ENCODE results near the gene ADCY6. TPM values are rescaled to one million over a fixed set of nuclear protein-coding genes. Genes with fewer than 3 reads are reported as not detected.

Gene ADCY6
- total RNA-seq, 1 donor = 0.52 TPM

DNA sequence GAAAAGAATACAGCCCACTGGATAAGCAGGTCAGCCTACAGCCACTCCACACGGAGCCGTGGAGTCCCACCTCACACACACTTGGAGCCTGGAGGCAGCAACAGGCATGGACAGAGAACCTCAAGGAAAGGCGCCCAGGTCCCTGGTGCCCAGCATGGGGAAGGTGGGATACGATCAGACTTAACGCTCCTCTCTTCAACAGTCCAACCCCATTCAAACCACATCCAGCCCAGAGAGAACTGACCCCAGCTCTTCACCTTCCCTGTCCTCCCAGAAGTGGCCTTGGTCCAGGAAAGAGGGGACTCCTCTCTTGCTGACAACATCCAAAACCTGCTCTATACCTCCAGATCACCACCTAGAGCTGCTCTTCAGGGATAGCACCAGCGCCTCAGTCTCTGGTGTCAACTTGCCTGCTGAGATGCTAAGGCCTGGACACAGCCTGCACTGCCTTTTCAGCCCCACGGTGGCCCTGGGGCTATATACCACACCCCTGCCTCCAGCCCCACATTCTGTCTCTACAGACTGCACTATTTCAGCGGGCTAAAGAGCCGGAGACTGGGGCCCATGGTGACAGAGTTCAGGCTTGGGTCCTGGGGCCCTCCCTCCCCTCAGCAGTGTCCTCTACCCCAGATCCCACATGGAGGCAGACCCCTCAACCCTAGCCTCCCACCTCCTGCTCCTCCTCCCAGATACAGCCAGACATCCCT lies 7.0 kb downstream of the ADCY6 start:
- Histone ChIP-seq H3K4me1 (ENCODE audit: insufficient read depth, low read length) (peaks cover 8% of the 10 kb centered on the region), H3K27me3 (ENCODE audit: insufficient read depth, low read length) (no peaks in the 10 kb centered on the region), H3K9me3 (ENCODE audit: low read depth, low read length) (no peaks in the 10 kb centered on the region), H3K4me3 (ENCODE audit: low read length) (no peak overlapping the region)

DNA sequence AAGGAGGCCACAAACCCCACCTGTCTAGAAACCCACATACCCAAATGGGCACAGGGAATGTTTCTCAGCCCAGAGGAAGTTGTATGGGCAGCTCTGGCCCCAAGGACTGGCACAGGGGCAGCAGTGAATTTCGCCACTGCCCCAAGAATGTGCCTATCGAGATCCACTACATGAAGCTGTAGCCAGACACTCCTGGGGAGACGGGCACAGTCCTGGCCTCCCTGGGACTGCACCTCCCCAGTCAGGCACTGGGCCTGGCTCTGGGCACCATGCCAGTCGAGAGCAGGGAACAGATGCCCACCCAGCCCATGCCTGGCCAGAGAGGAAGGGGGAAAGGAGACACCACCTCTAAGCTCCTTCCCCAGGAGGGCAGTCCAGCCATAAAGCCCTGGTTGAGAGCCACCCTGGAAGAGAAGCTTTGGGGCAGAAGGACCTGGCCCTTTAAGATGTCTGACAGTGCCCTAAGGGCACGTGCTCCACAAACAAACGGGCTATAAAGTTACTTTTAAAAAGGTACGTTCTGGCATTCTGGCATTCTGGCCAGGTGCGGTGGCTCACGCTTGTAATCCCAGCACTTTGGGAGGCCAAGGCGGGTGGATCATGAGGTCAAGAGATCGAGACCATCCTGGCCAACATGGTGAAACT lies 8.4 kb downstream of the ADCY6 start:
- Histone ChIP-seq H3K4me1 (ENCODE audit: insufficient read depth, low read length) (peaks cover 8% of the 10 kb centered on the region), H3K27me3 (ENCODE audit: insufficient read depth, low read length) (no peaks in the 10 kb centered on the region), H3K9me3 (ENCODE audit: low read depth, low read length) (no peaks in the 10 kb centered on the region), H3K4me3 (ENCODE audit: low read length) (no peak overlapping the region)

DNA sequence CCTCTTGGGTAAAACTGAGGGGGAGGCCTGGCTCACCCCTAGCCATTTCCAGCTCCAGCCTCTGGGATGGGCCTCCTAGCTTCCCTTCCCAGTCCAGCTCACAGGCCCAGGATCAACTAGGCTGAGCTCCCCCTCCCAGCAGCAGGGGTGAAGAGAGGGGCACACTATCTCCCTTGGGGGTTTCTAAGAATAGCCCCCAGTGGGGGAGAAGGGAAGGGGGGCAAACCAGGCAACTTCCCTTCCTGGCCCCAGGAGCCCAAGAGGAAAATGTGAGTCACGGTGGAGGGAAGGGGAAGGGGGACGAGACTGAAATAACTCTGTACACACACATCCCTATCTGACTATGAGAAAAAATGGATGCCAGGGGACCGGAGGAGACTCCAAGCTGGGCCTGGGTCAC lies 9.0 kb downstream of the ADCY6 start:
- no peak overlapping the region for H3K4me3 ChIP-seq (ENCODE audit: low read length)
- no peaks in the 10 kb centered on the region for H3K27me3 ChIP-seq (ENCODE audit: insufficient read depth, low read length)

DNA sequence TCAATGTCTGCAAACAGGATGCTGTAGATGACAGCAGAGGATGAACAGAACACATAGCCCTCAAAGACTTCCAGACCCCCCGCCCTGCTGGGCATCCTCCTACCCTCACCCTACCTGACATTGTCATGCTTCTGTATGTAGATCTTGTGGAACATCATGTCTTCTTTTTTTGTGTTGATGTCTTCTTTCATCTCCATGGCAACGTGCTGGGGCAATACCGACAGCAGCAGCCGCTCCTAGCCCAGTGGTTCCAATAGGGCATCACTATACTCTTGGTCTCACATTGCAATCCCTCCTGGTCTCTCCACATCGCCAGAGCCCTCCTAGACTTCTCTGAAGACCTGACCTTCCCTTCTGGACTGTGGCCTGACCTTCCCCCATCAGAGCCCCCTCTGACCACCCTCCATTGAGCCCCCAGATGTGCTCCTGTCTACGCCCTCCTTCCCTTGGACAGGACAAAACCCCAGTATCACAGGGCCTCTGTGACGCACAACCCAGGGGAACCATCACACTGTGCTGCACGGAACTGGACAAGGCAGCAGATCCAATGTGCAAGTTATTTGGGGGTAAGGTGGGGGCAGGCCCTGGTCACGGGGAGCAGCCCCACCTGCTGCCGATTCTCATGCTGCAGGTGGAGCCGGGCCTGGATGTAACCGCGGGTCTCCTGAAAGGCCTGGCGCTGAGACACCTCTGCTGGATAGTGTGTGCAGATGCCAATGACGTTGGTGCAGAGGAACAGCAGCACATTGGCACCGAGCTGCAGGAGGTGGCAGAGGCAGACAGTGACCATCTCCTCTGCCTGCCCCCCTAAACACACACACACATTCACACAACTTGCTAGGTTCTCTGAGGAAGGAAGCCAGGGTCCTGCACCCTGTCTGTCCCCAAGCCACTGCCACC lies 11.1 kb downstream of the ADCY6 start:
- Histone ChIP-seq H3K4me3 (ENCODE audit: low read length) (no peak overlapping the region), H3K4me1 (ENCODE audit: insufficient read depth, low read length) (peaks cover 8% of the 10 kb centered on the region), H3K27me3 (ENCODE audit: insufficient read depth, low read length) (no peaks in the 10 kb centered on the region), H3K9me3 (ENCODE audit: low read depth, low read length) (no peaks in the 10 kb centered on the region)

More for the DNA sequence above, 9.0 kb downstream of the ADCY6 start:
- H3K9me3 ChIP-seq (ENCODE audit: low read depth, low read length) = no peaks in the 10 kb centered on the region
- H3K4me1 ChIP-seq (ENCODE audit: insufficient read depth, low read length) = peaks cover 8% of the 10 kb centered on the region

DNA sequence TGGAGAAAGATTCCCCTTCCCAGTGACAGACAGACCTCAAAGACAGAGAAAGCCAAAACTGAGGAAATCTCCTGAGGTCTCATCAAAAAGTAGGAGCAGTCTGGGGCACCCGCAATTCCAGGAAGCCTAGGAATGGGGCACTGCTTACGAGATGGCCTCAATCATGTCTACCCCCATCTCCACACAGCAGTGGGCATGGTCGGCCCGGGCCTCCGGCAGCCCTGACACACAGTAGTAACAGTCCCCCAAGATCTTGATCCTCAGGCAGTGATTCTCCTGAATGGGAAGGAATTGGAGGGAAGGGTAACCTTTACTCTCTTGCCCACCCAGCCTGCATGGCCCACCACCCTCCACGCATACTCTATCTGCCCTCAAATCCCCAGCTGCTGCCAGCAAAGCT lies 11.9 kb downstream of the ADCY6 start:
- Histone ChIP-seq H3K27me3 (ENCODE audit: insufficient read depth, low read length) (no peaks in the 10 kb centered on the region), H3K9me3 (ENCODE audit: low read depth, low read length) (no peaks in the 10 kb centered on the region), H3K4me1 (ENCODE audit: insufficient read depth, low read length) (peaks cover 8% of the 10 kb centered on the region), H3K4me3 (ENCODE audit: low read length) (no peak overlapping the region)

DNA sequence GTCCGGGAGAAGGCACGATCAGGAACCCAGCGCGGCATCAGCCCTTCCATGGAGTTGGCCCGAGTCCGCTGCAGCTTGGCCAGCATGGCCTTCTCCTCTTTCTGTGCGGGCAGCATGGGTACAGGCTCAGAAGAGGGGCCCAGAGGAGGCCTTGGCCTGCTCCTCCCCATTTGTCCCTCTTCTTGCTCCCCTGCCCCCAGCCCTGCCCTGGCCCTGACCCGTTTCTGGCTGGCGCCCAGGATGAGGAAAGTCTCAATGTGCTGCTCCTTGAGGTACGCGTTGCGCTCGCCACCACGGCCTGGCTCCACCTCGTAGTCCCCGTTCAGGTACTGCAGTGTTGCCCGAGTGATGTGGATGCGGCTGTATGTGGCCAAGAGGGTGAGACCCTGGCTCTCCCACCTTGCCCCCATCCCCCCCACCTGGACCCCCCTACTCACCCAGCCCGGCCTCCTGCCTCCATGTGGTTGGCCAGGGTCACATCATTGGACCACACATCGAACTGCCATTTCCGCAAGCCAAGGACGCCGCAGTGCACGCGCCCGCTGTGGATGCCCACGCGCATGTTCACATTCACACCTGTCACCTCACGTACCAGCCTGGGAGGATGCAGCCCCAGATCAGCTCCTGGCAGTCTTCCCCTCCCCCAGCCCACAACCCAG lies 12.8 kb downstream of the ADCY6 start:
- H3K27me3 ChIP-seq (ENCODE audit: insufficient read depth, low read length) = no peaks in the 10 kb centered on the region
- no peak overlapping the region for H3K4me3 ChIP-seq (ENCODE audit: low read length)
- peaks cover 8% of the 10 kb centered on the region for H3K4me1 ChIP-seq (ENCODE audit: insufficient read depth, low read length)
- H3K9me3 ChIP-seq (ENCODE audit: low read depth, low read length) = no peaks in the 10 kb centered on the region

DNA sequence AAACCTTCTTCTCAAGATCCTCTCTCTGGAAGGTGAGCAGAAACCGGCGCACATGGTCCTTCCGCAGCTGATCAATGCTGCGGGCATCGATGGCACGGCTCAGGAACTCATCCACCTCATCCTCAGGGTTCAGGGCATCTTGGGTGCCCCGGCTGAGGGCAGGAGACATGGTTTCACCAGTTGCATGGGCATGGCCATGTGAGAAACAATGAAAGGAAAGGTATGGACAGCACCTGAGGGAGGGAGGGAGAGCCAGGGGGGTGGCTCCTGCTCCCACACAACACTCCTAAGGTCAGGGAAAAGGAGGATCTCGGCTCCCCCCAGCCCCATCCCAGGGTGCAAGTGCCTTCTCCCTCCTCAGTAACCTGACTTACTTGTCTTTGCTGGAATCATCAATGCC lies 13.6 kb downstream of the ADCY6 start:
- no peaks in the 10 kb centered on the region for H3K27me3 ChIP-seq (ENCODE audit: insufficient read depth, low read length)

DNA sequence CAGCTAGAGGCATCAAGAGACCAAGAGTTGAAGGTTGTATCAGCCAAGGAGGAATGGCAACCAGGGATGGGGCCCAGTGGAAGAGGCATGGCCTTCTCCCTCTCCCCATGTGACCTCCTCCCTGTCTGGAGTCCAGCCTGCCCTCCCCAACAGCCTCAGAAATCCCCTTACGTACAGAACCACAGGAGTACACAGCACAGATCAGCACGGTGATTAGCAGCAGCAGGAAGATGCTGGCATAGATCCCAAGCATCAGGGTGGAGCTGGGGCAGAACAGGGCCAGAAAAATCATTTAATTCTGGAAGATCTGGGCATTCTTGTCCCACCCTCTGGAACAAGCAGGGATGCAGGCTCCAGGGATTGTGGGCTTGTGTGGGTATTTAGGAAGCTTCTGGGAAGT lies 14.4 kb downstream of the ADCY6 start:
- no peaks in the 10 kb centered on the region for H3K9me3 ChIP-seq (ENCODE audit: low read depth, low read length)
- no peaks in the 10 kb centered on the region for H3K4me1 ChIP-seq (ENCODE audit: insufficient read depth, low read length)
- no peaks in the 10 kb centered on the region for H3K27me3 ChIP-seq (ENCODE audit: insufficient read depth, low read length)
- H3K4me3 ChIP-seq (ENCODE audit: low read length) = no peak overlapping the region

More for the DNA sequence above, 13.6 kb downstream of the ADCY6 start:
- H3K4me3 ChIP-seq (ENCODE audit: low read length) = no peak overlapping the region
- peaks cover 3% of the 10 kb centered on the region for H3K4me1 ChIP-seq (ENCODE audit: insufficient read depth, low read length)
- H3K9me3 ChIP-seq (ENCODE audit: low read depth, low read length) = no peaks in the 10 kb centered on the region

DNA sequence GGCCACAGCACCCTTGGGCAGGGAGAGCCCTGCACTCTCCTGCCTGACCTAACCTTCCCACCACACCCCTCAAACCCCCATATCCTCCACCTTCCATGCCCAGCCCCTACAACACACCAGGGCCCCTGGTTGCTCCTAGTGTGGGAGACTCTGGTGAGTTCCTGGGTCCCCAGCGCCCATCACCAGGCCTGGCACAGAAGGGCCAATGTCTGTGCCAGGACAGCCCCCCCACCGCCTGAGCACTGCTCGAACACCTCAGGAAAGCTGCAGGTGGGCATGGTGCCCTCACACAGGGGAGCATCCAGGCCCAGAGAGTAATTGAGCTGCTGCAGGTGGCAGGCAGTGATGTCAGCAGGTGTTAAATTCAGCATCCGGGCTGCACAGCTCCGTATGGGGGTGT lies 15.2 kb downstream of the ADCY6 start:
- Histone ChIP-seq H3K27me3 (ENCODE audit: insufficient read depth, low read length) (no peaks in the 10 kb centered on the region), H3K4me3 (ENCODE audit: low read length) (no peak overlapping the region), H3K9me3 (ENCODE audit: low read depth, low read length) (no peaks in the 10 kb centered on the region), H3K4me1 (ENCODE audit: insufficient read depth, low read length) (no peaks in the 10 kb centered on the region)

DNA sequence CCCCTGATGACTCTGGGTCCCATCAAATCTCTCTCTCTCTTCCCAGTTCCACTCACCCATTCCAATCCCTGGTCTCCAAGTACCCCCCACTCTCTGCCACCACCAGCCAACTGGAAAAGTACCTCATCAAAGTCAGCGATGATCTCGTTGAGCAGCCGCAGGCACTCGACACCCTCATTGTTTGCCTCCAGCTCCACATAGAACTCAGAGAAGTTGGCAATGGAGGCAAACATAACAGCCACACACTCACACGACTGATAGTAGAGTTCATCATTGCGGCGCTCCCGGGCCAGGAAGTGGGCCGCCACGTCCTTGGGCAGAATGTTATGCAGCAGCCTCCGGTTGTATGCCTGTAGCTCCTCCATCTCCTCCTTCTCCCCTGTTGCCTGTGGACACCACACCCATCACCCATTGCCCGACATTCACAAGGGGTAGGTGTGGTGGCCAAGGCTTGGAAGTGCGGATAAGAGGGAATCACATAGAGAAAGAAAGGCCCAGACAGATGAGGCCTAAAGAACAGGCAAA lies 17.2 kb downstream of the ADCY6 start:
- Histone ChIP-seq H3K9me3 (ENCODE audit: low read depth, low read length) (no peaks in the 10 kb centered on the region), H3K4me3 (ENCODE audit: low read length) (no peak overlapping the region), H3K4me1 (ENCODE audit: insufficient read depth, low read length) (peaks cover 1% of the 10 kb centered on the region), H3K27me3 (ENCODE audit: insufficient read depth, low read length) (no peaks in the 10 kb centered on the region)

DNA sequence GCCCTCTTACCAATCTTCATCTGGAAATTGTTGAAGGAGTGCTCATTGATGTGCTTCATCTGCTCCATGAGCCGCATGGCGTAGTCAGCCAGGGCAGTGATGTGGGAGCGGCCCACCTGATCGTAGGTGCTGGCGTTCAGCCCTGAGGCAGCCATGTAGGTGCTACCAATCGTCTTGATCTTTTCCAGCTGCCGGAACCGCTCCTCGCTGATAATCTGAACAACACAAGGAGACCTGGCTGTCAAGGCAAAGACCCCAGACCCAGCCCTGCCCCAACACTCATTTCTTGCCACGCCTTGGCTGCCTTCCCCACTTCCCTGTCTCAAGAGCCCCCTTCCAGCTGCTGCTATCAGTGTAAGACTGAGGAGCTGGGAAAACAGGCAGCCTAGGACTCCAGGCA lies 18.1 kb downstream of the ADCY6 start:
- Histone ChIP-seq H3K27me3 (ENCODE audit: insufficient read depth, low read length) (no peaks in the 10 kb centered on the region), H3K4me1 (ENCODE audit: insufficient read depth, low read length) (peaks cover 10% of the 10 kb centered on the region), H3K4me3 (ENCODE audit: low read length) (no peak overlapping the region), H3K9me3 (ENCODE audit: low read depth, low read length) (no peaks in the 10 kb centered on the region)

DNA sequence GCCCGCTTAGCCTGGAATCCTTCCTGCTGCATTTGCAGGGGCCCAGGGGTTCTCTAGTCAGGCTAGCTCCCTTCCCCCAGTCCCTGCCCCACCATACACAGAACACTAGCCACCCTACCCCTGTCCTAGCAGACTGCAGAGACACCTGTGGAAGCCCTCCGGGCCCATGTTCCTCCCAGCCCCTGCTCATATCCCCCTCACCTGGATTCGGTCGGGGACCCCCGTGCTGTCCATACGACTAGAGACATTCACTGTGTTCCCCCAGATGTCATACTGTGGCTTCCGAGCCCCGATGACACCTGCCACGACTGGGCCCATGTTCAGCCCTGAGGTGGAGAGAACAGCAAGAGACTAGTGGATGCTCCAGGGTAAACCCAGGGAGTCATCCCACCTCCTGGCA lies 20.2 kb downstream of the ADCY6 start:
- H3K4me3 ChIP-seq (ENCODE audit: low read length) = no peak overlapping the region
- no peaks in the 10 kb centered on the region for H3K27me3 ChIP-seq (ENCODE audit: insufficient read depth, low read length)
- no peaks in the 10 kb centered on the region for H3K9me3 ChIP-seq (ENCODE audit: low read depth, low read length)
- peaks cover 24% of the 10 kb centered on the region for H3K4me1 ChIP-seq (ENCODE audit: insufficient read depth, low read length)

DNA sequence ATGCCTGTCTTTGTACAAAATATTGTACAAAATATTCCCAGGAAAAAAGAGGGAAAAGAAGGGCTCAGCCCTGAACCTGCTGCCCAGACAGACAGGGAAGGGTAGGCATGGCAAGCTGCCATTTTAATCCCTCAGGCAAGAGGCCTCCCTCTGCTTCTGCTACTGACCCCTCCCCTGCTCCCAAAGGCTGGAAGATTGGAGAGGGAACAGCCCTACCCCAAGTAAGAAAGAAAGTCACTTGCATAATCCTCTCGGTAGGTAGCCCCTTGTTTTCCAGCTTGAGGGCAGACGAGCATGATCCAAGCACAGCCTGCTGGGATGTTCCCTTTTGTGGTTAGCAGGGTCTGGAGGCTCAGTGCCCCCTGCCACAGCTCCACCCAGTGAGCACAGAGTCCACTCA lies 20.7 kb downstream of the ADCY6 start:
- H3K27me3 ChIP-seq (ENCODE audit: insufficient read depth, low read length) = no peaks in the 10 kb centered on the region
- no peaks in the 10 kb centered on the region for H3K9me3 ChIP-seq (ENCODE audit: low read depth, low read length)
- no peak overlapping the region for H3K4me3 ChIP-seq (ENCODE audit: low read length)
- H3K4me1 ChIP-seq (ENCODE audit: insufficient read depth, low read length) = peaks cover 24% of the 10 kb centered on the region

DNA sequence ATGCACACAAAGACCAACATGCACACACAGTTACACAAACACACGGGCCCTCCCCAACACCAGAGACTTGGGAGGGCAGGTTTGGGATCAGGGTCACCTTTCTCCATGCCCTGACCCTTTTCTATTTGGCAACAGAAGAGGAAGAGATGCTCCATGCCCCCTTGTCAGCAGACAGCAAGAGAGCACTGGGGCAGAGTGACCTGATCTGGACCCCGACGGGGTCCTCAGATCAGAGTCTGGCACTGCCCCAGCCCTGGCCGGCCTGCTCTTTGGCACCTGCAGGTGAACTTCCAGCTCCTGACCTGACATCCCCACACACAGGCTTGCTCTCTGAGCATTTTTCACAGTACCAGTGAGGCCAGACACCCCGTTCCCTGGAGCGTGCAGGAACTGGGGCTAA lies 21.4 kb downstream of the ADCY6 start:
- Histone ChIP-seq H3K27me3 (ENCODE audit: insufficient read depth, low read length) (no peaks in the 10 kb centered on the region), H3K4me3 (ENCODE audit: low read length) (no peak overlapping the region), H3K4me1 (ENCODE audit: insufficient read depth, low read length) (peaks cover 24% of the 10 kb centered on the region), H3K9me3 (ENCODE audit: low read depth, low read length) (no peaks in the 10 kb centered on the region)

DNA sequence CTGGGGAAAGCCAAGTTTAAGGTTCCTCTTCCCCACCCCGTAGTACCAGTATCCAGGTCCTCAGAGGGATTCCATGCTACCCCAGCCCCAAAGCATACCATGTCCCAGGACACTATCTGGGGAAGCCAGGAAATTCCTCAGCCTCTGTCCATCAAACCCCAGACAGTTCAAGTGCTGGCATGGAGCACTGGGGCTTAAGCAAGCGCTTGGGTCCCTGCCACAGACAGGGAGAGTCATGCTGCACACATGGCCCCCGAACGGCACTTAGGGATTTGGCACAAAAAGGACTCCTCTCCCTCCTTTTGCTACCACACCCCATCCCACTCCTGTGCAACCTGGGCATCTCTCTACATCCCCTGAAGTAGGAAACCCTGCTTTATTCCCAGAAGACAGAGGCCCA lies 21.8 kb downstream of the ADCY6 start:
- H3K9me3 ChIP-seq (ENCODE audit: low read depth, low read length) = no peaks in the 10 kb centered on the region
- H3K4me1 ChIP-seq (ENCODE audit: insufficient read depth, low read length) = peaks cover 24% of the 10 kb centered on the region
- H3K4me3 ChIP-seq (ENCODE audit: low read length) = no peak overlapping the region
- no peaks in the 10 kb centered on the region for H3K27me3 ChIP-seq (ENCODE audit: insufficient read depth, low read length)

All from mononuclear cell (primary cell).